ENCODE data around the gene MTRF1.

Gene MTRF1, protein sequence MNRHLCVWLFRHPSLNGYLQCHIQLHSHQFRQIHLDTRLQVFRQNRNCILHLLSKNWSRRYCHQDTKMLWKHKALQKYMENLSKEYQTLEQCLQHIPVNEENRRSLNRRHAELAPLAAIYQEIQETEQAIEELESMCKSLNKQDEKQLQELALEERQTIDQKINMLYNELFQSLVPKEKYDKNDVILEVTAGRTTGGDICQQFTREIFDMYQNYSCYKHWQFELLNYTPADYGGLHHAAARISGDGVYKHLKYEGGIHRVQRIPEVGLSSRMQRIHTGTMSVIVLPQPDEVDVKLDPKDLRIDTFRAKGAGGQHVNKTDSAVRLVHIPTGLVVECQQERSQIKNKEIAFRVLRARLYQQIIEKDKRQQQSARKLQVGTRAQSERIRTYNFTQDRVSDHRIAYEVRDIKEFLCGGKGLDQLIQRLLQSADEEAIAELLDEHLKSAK

DNA sequence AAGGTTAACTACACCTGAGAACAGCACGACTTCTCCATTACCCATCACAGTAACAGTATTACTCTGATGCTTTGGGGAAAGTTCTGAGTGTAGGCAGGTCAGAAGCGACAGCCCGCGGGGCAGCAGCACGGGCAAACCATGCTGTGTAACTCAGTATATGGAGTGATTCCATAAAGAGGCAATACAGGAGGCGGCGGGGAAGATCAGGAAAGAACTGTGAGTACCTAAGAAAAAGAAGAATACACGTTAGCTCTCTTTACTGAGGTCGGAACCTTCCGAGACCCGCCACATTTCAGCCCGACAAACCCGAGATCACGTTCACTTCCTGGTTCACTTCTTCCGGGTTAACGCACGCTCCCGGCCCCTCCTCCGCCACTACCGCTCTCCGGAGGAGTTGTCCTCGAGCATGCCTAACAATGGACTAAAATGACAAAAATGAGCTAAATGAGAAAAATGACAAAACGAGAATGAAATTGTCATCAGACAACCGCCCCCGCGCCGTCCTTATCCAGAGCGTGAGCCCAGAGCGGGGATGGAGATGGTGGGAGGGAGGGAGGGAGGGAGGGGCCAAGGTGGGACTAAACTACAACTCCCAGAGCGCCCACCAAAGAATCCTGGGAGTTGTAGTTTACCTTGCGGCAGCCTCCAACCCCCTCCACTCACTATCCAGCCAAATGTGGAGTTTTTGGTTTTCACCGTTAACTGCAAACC, at the start of gene MTRF1:
MTRF1 (minus strand) TSS at position 316 of the 711 bp plus-strand sequence. CDS start 2,669 bp downstream, outside the sequence.
- DNase-seq, result peak; percentile 79

DNA sequence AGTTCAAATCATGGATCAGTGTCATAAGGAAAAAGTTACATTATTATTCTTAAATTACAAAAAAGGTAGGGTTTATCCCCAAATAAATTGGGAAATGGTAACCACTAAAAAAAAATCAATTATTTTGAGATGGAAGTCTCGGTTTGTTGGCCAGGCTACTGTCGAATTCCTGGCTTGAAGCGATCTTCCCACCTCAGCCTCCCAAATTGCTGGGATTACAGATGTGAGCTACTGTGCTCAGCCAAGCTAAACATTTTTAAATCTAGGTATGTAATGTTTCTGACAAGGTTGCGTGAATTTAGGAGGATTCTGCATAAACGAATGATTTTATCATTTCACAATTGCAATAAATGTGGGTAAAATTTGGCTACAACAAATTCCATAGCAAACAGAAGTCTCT, 49.7 kb upstream of the MTRF1 start:
- no peak for DNase-seq

DNA sequence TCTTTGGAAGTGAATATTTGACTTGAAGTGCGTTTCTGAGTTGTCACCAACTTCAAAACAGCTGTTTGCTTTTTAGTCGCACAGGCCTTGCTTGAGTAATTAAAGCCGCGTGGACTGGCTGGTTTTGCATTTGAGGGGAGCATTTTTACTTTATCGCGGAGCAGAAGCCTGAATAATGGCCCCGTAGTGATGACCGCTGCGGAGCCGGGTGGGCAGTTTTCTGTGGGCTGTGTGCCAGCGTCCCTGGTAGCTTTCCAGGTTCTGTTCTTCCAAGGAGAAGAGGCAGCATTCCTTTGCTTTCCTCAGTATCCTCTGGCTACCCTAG, 48.8 kb upstream of the MTRF1 start:
- DNase-seq, result no peak

DNA sequence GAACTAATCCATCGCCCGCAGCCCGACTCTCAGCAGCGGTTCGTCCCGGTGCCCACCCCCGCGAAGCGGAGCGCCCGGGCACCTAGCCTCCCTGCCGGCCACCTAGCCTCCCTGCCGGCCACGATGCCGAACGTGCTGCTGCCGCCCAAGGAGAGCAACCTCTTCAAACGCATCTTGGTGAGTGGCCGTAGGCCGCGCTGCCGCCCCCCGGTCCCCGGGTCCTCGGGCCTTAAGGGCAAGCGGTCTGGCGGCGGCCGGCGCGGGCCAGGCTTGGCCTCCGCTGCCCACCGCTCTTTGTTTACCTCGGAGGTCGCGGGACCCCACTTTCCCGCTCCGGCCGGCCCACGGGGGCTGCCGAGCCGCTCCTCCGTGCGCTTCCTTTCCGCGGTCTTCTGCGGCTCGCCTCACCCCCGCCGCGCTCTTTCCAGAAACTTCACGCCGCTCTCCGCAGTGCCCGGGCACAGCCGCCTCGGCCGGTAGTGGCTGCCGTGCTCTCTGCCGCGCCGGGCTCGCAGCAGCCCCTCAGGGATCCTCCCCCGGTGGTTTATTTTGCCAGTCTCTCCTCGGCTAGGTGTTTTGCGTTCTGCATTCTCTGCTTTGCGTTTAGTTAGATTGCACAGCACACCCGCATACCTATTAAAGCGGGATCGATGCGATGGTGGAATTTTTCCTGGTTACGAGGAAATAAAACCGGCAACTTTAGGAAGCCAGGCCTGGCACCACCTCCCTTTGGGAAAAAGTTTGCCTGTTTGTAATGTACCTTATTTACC, 48.2 kb upstream of the MTRF1 start:
- peak; percentile 48 for DNase-seq

DNA sequence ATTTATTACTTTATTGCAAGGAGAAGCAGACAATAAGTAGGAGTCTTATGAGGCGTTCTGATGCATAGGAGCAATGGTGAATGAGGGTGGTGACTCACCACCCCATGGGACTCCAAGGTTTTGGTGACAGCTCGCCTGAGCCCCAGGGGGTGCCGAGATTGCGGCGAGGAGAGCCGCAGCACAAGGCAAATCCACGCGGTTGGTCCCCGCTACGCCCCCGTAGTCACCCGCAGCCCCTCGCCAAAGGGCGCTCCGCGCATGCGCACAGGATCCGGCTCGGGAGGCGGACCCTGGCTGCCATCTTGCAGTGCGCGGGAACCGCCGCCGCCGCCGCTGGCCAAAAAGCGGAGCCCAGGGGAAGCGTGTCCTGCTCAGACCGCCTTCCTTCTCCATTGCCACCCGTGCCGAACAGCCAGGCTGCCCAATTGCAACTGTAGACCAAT, 47.6 kb upstream of the MTRF1 start, which contains the start of gene NAA16:
NAA16 (plus strand) TSS at position 305 of the 443 bp plus-strand sequence. CDS start 262 bp downstream, outside the sequence.
- DNase-seq, result peak; percentile 92

DNA sequence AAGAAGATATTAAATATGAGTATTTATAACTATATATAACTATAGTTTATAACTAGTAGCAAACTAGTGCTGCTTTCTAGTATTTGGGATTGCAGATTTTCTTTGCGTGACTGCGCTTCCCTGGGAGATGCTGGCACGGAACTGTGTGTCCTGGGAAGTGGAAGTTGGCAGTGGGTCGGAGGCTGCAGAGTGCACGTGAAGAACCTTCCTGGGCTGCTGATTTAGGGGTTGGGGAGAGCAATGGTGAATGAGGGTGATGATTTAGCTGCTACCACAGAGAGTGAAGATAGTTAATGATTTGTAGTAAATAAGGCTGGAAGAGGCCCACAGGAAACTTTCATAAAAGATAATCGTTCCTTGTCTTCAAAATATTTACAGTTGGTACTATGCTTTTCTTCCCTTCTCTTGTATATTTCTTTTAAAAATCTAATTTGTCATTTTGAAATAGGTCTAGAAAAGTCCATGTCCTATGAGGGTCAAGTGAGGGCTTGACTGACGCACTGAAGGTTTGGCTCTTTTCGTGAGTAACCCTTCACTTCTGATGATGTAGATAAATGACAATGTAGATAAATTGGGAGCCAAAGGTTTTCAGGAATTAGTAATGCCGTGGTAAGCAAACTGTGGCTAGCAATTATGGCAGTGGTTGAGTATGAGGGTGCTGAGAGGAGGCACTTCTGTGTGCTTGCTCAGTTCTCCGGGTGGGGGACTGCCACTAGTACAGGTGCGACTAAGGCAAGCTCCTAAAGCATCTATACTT, 44.7 kb upstream of the MTRF1 start:
- DNase-seq, result no peak

DNA sequence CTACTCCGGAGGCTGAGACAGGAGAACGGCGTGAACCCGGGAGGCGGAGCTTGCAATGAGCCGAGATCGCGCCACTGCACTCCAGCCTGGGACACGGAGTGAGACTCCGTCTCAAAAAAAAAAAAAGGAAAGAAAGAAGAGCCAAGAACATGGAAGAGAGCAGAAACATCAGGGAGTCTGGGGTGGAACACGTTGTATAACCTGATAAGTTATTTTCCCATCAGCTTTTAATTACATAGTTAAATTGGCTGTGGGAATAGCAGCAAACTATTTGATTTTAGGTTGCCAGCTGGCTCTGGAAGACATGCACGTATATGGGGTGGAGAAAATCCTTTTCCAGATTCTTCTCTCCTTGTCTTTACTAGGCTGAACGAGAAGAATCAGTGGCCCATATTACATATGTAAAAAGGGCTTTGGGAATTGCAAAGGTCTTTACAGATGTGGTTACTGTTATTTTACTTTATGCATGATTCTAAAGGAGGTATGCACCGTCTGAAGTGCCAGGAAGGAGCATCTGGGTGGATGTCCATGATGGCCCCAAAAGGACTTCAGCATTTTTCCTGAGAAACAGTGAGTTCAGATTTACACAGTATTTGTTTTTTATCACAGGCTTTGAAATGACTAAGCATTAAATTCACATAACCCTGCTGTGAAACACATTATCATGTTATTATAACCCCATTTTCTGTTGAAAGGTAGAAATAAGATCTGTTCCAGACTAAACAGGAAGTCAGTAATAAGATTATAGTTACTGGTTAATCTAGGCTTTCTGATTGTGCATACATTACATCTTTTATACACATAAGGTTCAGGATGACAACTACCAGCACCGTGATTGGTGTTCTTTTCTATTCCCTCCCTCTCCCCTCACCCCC, 43.1 kb upstream of the MTRF1 start:
- DNase-seq, result no peak

DNA sequence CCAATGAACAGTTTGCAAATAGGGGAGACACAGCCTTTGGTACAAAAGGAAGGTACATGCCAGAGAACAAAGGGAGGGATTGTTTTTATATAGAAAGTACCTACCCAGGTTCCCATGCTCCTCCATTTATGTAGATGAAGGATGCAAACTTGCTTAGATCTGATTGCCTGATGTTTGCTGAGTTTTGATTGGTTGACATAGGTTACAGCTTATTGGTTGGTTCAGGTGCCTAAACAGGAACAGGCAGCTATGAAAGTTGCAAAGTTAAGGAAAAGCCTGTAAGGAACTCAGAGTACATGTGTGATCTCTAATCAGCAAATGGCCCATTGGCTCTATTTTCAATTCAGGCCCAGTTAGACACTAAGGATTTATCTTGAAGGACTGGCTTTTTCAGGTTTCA, 41.2 kb upstream of the MTRF1 start:
- no peak for DNase-seq

DNA sequence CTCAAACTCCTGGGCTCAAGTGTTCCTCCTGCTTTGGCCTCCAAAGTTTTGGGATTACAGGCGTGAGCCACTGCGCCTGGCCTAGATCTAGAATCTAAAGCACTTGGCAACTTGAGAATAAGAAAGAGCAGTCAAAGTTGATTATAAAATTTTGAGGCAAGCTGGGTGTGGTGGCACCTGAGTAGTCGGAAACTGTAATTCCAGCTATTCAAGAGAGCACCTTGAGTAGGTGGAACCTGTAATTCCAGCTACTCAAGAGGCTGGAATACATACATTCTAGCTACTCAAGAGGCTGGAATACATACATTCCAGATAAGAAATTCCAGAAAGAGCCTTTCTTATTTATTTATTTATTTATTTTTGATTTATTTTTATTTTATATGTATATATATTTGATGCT, 39.4 kb upstream of the MTRF1 start:
- no peak for DNase-seq

DNA sequence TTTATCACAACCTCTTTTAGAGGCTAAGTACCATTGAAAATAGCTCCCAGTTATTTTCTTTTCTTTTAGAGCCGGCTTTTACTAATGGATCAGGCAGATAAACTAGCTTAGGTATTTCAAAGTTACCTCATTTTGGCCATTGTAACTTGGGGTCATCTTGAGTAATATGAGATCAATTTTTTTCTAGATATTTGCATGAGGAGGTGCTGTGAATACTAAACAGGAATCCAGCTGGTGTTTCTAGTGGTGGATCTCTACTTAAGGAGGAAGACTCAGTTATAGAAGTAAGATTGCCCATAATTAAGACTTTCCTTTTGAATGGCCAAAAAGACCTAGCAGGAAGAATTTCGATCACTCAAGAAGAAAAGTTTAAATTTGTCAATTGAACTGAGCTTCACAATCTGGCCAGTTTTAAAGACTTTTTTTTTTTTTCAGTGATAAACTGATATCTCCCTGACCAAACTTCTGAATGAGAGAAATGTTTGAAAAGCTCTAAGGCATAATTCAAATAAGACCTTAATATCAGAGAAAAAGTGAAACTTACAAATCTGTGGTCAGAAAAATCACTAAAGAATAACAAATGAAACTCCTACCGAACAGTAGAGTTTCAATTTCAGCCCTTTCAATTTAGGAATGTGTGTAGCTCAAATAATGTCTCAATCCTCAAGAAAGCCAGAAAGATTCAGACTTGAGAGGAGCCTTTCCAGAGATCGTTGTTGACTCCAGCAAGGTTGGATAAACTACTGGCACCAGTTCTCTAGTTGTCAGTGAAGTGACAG, 36.1 kb upstream of the MTRF1 start:
- no peak for DNase-seq

DNA sequence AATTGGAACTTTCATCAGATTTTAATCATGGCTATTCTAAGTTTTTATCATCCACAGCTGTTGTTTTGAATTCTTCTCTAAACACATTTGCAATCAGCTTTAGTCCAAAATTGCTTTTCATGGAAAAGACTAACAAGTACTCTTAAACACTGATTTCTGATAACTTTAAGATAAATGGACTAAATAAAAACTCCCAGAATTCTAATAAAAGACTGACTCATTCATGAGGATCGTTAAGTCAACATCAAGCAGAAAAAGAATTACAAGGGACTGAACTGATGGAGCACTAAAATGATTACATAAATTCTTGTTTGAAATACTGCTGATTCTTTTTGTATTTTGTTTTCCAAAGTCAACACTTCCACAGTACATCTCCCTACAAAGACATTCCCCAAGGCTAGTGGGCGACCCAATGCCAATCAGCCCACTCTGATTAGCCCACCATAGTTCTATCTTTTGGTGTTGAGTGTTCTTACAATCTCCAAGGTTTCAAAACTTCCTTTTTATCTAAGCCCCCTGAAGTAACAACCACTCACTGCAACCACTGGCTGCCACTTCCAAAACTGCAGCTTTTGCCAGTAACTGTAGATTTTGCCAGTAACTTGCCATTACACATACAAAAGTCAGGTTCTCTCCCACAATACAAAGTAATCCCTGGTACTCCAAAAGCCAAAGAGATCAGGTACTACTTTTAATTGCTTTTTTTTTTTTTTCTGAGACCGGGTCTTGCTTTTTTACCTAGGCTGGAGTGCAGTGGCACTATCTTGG, 33.7 kb upstream of the MTRF1 start:
- DNase-seq, result no peak

DNA sequence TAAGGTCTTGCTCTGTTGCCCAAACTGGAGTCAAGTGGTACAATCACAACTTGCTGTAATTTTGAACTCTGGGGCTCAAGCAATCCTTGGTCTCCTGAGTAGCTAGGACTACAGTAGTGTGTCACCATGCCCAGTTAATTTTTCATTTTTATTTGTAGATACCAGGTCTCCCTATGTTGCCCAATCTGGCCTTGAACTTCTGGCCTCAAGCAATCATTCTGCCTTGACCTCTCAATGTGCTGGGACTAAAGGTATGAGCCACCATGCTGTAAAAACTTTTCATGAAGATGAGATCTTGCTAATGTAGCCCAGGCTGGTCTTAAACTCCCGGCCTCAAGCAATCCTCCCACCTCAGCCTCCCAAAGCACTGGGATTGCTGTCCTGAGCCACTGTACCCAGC, 32.6 kb upstream of the MTRF1 start:
- DNase-seq, result no peak

DNA sequence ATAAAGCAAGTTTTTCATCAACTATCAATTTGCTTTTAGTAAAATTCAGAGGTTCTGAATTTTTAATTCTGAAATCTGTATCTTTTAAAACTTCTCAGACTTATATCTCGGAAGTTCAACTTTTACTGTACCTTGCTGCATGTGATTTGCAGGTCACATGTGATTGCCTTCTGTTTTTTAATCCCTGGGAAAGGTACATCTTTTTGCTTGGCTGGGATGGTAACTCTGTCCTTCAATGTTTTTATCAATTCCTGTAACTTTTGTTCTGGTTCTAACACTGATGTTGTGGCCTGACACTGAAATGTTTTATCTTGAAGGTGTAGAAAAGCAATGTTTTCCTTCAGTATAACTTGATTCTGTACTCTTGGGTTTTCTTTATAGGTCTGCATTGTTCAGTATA, 31.5 kb upstream of the MTRF1 start:
- no peak for DNase-seq

DNA sequence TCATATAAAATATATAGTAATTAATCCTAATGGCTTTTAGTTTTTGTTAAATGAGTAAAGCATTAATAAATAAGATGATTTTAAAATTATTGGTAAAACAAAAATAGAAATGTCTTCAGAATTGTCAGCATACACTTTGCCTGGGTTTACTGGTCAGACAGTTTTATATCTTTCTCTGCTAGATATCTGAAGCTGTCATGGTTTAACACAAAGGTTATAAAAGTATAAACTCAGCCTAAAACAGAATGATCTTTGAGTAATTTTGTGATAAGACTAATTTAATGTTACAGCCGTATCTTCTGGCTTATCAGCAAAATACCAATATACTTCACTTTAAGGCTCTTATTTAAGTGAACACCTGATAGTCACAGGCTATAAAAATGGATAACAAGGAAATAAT, 29.9 kb upstream of the MTRF1 start:
- DNase-seq, result no peak

DNA sequence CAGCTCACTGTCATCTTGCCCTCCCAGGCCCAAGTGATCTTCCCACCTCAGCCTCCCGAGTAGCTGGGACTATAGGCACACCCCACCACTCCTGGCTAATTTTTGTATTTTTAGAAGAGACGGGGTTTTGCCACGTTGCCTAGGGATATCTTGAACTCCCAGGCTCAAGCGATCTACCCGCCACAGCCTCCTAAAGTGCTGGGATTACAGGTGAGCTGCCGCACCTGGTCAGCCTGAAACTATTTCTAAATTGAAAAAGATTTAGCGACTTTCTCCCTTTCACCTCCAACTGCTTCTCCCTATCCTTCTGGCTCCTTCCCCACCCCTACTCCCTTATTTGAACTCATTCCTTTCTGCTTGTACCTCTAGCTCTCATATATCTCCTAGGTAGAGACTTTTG, 27.9 kb upstream of the MTRF1 start:
- DNase-seq, result no peak

DNA sequence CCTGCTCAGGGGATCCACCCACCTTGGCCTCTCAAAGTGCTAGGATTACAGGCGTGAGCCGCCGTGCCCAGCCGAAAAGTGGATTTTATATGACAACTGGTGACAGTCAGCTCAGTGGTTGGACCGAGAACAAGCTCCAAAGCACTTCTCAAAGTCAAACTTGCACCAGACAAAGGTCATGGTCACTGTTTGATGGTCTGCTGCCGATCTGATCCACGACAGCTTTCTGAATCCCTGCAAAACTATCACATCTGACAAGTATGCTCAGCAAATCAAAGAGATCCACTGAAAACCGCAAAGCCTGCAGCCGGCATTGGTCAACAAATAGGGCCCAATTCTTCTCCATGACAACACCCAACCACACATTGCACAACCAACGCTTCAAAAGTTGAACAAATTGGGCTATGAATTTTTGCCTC, 26.1 kb upstream of the MTRF1 start:
- no peak for DNase-seq

DNA sequence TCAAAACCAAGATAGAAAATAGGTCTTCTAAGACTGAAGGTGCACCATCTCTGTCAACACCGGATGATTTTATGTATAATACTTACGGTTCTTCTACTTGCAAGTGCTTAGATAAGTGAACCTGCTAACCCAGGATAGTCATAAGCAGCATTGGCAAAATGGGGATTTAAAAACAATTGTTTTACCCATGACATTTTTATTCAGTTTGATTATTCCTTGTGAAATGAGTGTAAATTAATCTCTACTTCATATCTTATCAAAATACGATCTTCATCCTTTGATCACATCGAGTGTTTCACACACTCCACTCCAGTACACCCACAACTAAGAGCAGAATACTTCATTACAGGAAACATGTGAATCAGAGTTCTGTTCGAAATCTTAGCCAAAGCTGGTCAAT, 23.0 kb upstream of the MTRF1 start:
- DNase-seq, result no peak

DNA sequence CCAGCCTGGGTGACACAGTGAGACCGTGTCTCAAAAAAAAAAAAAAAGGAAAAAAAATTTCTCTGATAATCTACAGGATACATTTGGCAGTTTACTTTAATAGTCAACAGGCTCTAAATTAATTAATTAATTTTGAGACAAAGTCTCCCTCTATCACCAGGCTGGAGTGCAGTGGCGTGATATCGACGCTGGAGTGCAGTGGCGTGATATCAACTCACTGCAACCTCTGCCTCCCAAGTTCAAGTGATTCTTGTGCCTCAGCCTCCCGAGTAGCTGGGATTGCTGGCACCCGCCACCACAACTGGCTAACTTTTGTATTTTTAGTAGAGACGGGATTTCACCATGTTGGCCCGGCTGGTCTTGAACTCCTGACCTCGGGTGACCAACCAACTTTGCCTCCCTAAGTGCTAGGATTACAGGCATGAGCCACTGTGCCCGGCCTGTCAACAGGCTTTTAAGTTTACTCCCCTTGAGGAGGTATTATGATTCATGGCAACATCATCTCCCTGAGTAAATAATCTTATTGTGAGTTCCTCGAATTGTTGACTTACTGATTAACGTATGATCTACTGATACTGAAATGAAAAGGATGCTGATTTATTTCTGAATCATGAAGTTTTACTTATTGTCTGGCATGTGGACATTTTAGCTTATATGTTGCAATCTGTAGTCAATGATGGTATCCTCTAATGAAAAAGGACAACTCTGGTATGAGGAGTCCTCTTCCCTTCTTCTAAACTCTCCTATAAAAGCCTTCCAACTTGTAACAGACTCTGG, 21.3 kb upstream of the MTRF1 start:
- no peak for DNase-seq

DNA sequence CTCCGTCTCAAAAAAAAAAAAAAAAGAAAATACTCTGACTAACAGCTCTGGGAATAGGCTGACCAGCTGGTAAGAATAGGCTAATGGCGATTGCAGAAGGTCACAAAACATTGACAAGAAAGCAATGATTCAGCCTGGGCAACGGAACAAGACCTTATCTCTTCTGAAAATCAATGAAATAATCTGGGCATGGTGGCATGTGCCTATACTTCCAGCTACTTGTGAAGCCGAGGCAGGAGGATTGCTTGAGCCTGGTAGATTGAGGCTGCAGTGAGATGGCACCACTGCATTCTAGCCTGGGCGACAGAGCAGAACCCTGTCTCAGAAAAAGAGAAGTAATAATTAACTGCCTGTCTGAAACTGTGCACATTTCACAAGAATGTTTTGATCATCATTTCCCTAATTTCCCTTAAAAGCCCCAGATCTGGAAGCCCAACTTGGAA, 18.8 kb upstream of the MTRF1 start:
- no peak for DNase-seq

All from CD4-positive, alpha-beta T cell treated with Interferon gamma for 1 hour (primary cell).